DND-41 (cell line): ENCODE measurements around the gene DBX2.

Experiments used
- EZH2 ChIP-seq: IDR thresholded peaks from 3 replicates; pipeline ENCODE4 v1.6.1; 2012; ENCODE audit warnings: borderline replicate concordance, low read depth, mild to moderate bottlenecking, moderate library complexity, low read length, inconsistent platforms; ENCODE audit not compliant: severe bottlenecking
- TF ChIP-seq, protein P1 (sequence below): IDR thresholded peaks from 2 replicates; pipeline ENCODE4 v1.5.1; 2012; ENCODE audit warnings: borderline replicate concordance, low read length, moderate library complexity, mild to moderate bottlenecking; ENCODE audit not compliant: poor library complexity, severe bottlenecking; ENCODE audit errors: extremely low read depth

DNA sequence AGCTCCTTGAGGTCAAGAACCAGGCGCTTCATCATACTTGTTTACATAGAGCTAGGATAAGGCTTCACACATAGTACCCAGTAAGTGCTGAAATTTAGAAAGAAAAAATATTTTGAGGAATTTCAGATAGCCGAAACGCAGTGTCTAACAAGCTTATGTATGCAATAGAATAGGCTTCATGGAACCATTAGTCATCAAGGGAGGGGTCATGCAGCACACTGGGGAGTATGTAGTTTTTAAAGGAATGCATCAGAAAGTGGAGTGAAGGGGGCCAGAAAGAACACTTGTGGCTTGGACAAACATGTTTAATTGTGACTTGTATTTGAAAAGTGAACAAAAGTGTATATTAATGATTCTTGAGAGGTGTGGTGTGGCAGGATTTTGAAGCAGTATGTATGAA, 38.1 kb downstream of the DBX2 start:
- TF ChIP-seq EZH2 = no peak
- TF ChIP-seq, protein P1, sequence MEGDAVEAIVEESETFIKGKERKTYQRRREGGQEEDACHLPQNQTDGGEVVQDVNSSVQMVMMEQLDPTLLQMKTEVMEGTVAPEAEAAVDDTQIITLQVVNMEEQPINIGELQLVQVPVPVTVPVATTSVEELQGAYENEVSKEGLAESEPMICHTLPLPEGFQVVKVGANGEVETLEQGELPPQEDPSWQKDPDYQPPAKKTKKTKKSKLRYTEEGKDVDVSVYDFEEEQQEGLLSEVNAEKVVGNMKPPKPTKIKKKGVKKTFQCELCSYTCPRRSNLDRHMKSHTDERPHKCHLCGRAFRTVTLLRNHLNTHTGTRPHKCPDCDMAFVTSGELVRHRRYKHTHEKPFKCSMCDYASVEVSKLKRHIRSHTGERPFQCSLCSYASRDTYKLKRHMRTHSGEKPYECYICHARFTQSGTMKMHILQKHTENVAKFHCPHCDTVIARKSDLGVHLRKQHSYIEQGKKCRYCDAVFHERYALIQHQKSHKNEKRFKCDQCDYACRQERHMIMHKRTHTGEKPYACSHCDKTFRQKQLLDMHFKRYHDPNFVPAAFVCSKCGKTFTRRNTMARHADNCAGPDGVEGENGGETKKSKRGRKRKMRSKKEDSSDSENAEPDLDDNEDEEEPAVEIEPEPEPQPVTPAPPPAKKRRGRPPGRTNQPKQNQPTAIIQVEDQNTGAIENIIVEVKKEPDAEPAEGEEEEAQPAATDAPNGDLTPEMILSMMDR = no peak
